GM21528 (cell line): Measurements from ENCODE around the gene COPS8.

Experiments
- ATAC-seq: cut with Tn5 transposase; IDR thresholded peaks from one replicate; pipeline ENCODE4 v1.9.1; 2021; ENCODE audit warnings: mild to moderate bottlenecking, moderate library complexity; ENCODE audit not compliant: unreplicated experiment, low FRiP score

COPS8 gene

DNA sequence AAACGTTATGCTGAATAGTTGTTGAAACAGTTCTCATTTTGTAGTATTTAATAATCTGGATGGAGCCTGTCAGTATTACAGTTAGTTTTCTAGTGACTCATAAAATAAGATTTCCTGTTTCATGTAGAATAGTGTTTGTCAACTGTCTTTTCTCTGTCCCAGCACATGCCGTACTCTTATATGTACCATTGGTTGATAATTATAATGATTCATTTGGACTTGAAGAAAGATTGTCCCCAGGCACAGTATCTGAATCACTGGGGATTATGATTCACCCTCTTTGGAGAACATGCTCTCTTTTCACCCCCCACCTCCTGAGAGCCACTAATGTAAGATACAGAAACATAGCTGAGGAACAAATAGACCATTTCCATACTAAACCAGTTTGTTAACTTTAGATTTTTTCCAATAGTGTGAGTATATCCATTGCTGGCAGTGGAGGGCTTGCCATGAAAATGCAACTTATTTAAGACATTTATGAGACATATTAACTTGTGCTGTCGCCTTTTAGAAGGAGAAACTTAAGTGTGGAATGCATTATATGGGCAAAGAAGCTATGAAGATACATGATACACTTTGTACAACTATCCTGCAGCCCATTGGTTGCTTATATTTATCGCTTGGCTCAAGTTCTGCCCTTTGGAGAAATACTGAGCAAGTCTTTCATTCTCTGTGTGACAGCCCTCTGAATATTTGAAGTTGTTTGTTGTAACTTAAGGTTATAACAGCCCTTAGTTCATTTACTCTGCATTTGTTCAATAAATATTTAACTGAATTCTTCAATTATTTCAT lies 12.4 kb downstream of the COPS8 start:
- no peak for ATAC-seq

GRCh38 chr2:237099804-237100203 lies 14.1 kb downstream of the COPS8 start:
- no peak for ATAC-seq

- ATAC-seq: no peak
Measured at GRCh38 chr2:237101118-237101979, 15.7 kb downstream of the COPS8 start.

GRCh38 chr2:237102428-237102827 lies 16.7 kb downstream of the COPS8 start:
- no peak for ATAC-seq

DNA sequence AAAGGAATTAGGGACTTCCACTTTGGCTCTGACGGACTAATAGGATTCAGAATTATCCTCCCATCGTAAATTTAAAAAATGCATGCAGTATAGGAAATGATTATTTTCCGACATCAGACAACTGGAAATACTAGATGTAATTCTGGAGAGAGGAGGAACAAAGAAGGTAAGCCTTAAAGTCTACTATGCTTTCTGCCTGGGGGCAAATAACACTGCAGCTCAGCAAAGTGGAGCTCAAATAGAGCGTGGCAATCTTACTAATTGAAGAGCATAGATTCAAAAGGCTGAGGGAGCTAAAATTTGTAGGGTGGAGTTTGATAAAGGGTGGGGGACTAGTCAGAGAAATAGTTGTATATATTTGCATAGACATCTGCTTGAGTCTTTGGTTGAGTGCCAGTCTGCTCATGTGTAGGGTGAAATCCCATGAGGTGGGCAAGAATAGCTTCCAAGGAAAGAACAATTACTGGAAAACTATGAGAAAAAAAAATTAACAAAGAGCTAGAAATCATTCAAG lies 23.8 kb downstream of the COPS8 start:
- ATAC-seq: no peak

GRCh38 chr2:237113026-237113795 lies 27.5 kb downstream of the COPS8 start:
- no peak for ATAC-seq

DNA sequence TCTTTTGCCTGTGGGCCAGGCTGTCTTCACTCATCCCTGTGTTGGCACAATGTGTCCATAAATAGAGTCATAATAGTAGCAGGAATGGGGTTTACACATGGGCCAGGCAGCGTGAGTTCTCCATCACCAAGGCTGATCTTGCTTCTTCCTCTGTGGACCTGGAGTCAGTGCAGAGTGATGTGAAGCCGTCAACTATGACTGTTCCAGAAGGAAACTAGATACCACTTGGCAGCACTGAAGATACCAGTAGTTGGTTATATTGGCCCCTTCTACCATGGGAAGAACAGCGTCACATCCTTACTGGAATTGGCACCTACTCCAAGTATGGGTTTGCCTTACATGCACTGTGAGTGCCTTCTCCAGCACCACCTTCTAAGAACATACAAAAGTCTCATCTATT lies 30.2 kb downstream of the COPS8 start:
- no peak for ATAC-seq

GRCh38 chr2:237116431-237116830 lies 30.7 kb downstream of the COPS8 start:
- ATAC-seq: no peak

DNA sequence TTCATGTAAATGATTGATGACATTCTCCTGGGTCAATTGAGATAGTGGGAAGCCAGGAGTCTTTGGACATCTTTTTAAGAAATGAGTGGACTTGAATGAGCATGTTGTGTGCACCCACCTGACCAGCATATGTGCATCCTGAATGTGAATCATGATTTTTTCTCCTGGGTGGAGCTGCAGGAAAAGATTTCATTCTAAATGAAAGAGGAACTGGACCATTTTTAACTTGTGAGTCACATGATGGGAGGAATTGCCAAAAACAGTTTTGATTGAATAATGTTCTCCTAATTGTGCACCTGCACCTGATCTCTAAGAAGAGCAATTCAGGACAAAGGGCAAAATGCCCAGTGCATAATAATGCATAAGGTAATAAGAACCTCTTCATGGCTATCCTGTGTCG lies 32.3 kb downstream of the COPS8 start:
- ATAC-seq: no peak

GRCh38 chr2:237118561-237119155 lies 33.0 kb downstream of the COPS8 start:
- no peak for ATAC-seq

- ATAC-seq: no peak
Measured at GRCh38 chr2:237120916-237121315, 35.2 kb downstream of the COPS8 start.

DNA sequence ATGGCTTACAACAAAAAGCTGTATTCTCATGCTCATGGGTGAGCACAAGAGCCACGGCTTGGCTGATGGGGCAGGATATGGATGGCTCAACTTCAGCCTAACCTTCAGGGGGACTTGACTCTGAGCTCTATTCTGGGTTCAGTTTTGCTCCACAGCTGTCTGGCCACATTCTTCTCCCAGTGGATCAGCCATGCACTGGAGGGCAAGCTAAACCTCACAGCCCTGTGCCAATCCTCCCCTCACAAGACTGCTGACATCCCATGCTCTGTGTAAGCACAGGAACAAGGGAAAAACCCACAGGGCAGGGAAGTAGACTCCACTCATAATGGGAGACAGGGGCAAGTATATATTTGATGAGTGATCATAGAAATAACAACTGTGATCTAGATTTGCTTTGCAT lies 35.6 kb downstream of the COPS8 start:
- ATAC-seq: no peak

- no peak for ATAC-seq
Measured at GRCh38 chr2:237122214-237122666, 36.6 kb downstream of the COPS8 start.

GRCh38 chr2:237124820-237125219 lies 39.1 kb downstream of the COPS8 start:
- ATAC-seq: no peak

GRCh38 chr2:237125967-237126366 lies 40.3 kb downstream of the COPS8 start:
- no peak for ATAC-seq

GRCh38 chr2:237126519-237127174 lies 41.0 kb downstream of the COPS8 start:
- no peak for ATAC-seq

- ATAC-seq: no peak
Measured at GRCh38 chr2:237128026-237128703, 42.5 kb downstream of the COPS8 start.

- ATAC-seq: no peak
Measured at GRCh38 chr2:237128845-237129592, 43.3 kb downstream of the COPS8 start.
